SK-N-SH (cell line): ENCODE results near the gene NTM. TPM values are rescaled to one million over a fixed set of nuclear protein-coding genes. Genes with fewer than 3 reads are reported as not detected.
A peak's percentile ranks its signal among the peaks of the same experiment; 100 is the strongest.

Experiments
- CTCF ChIA-PET: fragments of 300-600, 350-600 bp; formaldehyde crosslinking; extraction: SDS; loops from one replicate; lab custom pipeline; 2021; lab: Yijun Ruan, JAX
- POLR2A ChIA-PET: fragments of 350-600 bp; sonication (Branson Sonifier 250); formaldehyde crosslinking; extraction: SDS; loops from one replicate; lab custom pipeline; 2020; ENCODE audit warnings: antibody characterized with exemption, inconsistent platforms; lab: Yijun Ruan, JAX
- DNase-seq: peaks from one replicate; pipeline ENCODE4 v3.0.0; 2012
- H2AFZ ChIP-seq: fragments of 200-600 bp; sonication (generic); 2 replicates; pipeline ENCODE4 v1.8.1; 2016; ENCODE audit warnings: antibody characterized with exemption, mild to moderate bottlenecking, low read depth
- H3F3A ChIP-seq: fragments of 200-600 bp; sonication (generic); replicated peaks from 2 replicates; pipeline ENCODE3; 2016; ENCODE audit warnings: antibody characterized with exemption, mild to moderate bottlenecking; ENCODE audit not compliant: insufficient read depth
- H3K27ac ChIP-seq, 2 experiments: fragments of 200-500 bp in 1 of 2; fragments of 200-600 bp in 1 of 2; sonication (Bioruptor generic) in 1 of 2; sonication (generic), shearing (Covaris generic) in 1 of 2; 2 replicates each; pipeline versions ENCODE4 v1.5.1 to v1.6.1; 2014 to 2016; ENCODE audit warnings: low read depth in 2 of 2, inconsistent platforms in 1 of 2, low read length in 1 of 2, mild to moderate bottlenecking in 1 of 2, mixed read lengths in 1 of 2
- H3K27me3 ChIP-seq: fragments of 200-600 bp; sonication (generic), shearing (Covaris generic); 2 replicates; pipeline ENCODE4 v1.6.1; 2016; ENCODE audit warnings: mixed run types; ENCODE audit not compliant: insufficient read depth
- H3K36me3 ChIP-seq, 2 experiments: fragments of 200-500 bp in 1 of 2; fragments of 200-600 bp in 1 of 2; sonication (Bioruptor generic) in 1 of 2; sonication (generic) in 1 of 2; replicated peaks in 1 of 2; 2 replicates each; pipeline versions ENCODE3 to v1.5.1; 2014 to 2016; ENCODE audit warnings: low read length in 1 of 2, mild to moderate bottlenecking in 1 of 2; ENCODE audit not compliant: insufficient read depth in 2 of 2, control insufficient read depth in 1 of 2
- H3K4me1 ChIP-seq, 2 experiments: fragments of 200-500 bp in 1 of 2; fragments of 200-600 bp in 1 of 2; sonication (Bioruptor generic) in 1 of 2; sonication (generic), shearing (Covaris generic) in 1 of 2; 2 replicates each; pipeline versions ENCODE4 v1.5.1 to v1.6.1; 2014 to 2016; ENCODE audit warnings: low read depth in 1 of 2, low read length in 1 of 2, mixed run types in 1 of 2; ENCODE audit not compliant: insufficient read depth in 2 of 2, control insufficient read depth in 1 of 2
- H3K4me2 ChIP-seq: fragments of 200-600 bp; sonication (generic), shearing (Covaris generic); 2 replicates; pipeline ENCODE4 v1.6.1; 2017; ENCODE audit warnings: mixed run types
- H3K4me3 ChIP-seq, 2 experiments: fragments of 200-500 bp in 1 of 2; fragments of 200-600 bp in 1 of 2; sonication (Bioruptor generic) in 1 of 2; sonication (generic), shearing (Covaris generic) in 1 of 2; 2 replicates each; pipeline versions ENCODE4 v1.5.1 to v1.8.1; 2014 to 2016; ENCODE audit warnings: low read depth in 2 of 2, inconsistent platforms in 1 of 2, low read length in 1 of 2, mild to moderate bottlenecking in 1 of 2, mixed read lengths in 1 of 2, moderate library complexity in 1 of 2
- H3K79me2 ChIP-seq: fragments of 200-600 bp; sonication (generic); 2 replicates; pipeline ENCODE4 v1.8.1; 2017; ENCODE audit warnings: mild to moderate bottlenecking; ENCODE audit not compliant: insufficient read depth
- H3K9ac ChIP-seq: fragments of 200-600 bp; sonication (generic); 2 replicates; pipeline ENCODE4 v1.6.1; 2017; ENCODE audit warnings: mixed run types
- H3K9me2 ChIP-seq: fragments of 200-600 bp; sonication (generic); 2 replicates; pipeline ENCODE4 v1.6.1; 2017; ENCODE audit warnings: mixed run types
- H3K9me3 ChIP-seq: fragments of 200-600 bp; sonication (generic); 2 replicates; pipeline ENCODE4 v1.6.1; 2017; ENCODE audit warnings: mixed run types, mild to moderate bottlenecking, moderate library complexity
- H4K20me1 ChIP-seq: fragments of 200-600 bp; sonication (generic); 2 replicates; pipeline ENCODE4 v1.6.1; 2017; ENCODE audit warnings: mild to moderate bottlenecking, mixed run types; ENCODE audit not compliant: insufficient read depth
- ELF1 ChIP-seq: IDR thresholded peaks from 2 replicates; pipeline ENCODE4 v1.4.0; 2012
- EP300 ChIP-seq, 2 experiments: IDR thresholded peaks; 2 replicates each; pipeline versions ENCODE4 v1.4.0 to v1.6.1; 2012; ENCODE audit warnings: borderline replicate concordance in 1 of 2, low read depth in 1 of 2, low read length in 1 of 2
- EZH2phosphoT487 ChIP-seq: fragments of 200-600 bp; sonication (generic); IDR thresholded peaks from 2 replicates; pipeline ENCODE4 v1.6.1; 2017; ENCODE audit warnings: low read depth, mixed run types, mild to moderate bottlenecking, antibody characterized with exemption, moderate library complexity, borderline replicate concordance
- FOSL2 ChIP-seq: IDR thresholded peaks from 2 replicates; pipeline ENCODE4 v1.4.0; 2012; ENCODE audit warnings: low read depth, mild to moderate bottlenecking, moderate library complexity, borderline replicate concordance
- GABPA ChIP-seq: IDR thresholded peaks from 2 replicates; pipeline ENCODE4 v1.4.0; 2012; ENCODE audit warnings: low read depth, mild to moderate bottlenecking
- IRF3 ChIP-seq: fragments of 150-350 bp; IDR thresholded peaks from 2 replicates; pipeline ENCODE4 v1.6.1; 2016; ENCODE audit warnings: mild to moderate bottlenecking, low read depth, low read length
- JUND ChIP-seq: IDR thresholded peaks from 2 replicates; pipeline ENCODE4 v1.4.0; 2012
- MAX ChIP-seq: IDR thresholded peaks from 2 replicates; pipeline ENCODE4 v1.4.0; 2012; ENCODE audit warnings: low read depth
- NFIC ChIP-seq: IDR thresholded peaks from 2 replicates; pipeline ENCODE4 v1.4.0; 2012; ENCODE audit warnings: borderline replicate concordance
- NRF1 ChIP-seq: IDR thresholded peaks from 2 replicates; pipeline ENCODE4 v1.6.1; 2012; ENCODE audit warnings: low read depth, mild to moderate bottlenecking, low read length
- PBX3 ChIP-seq: IDR thresholded peaks from 2 replicates; pipeline ENCODE4; 2012
- RAD21 ChIP-seq: IDR thresholded peaks from 2 replicates; pipeline ENCODE4 v1.6.1; 2012; ENCODE audit warnings: mild to moderate bottlenecking, low read length
- RXRA ChIP-seq: IDR thresholded peaks from 2 replicates; pipeline ENCODE4 v1.4.0; 2012; ENCODE audit warnings: low read depth, mild to moderate bottlenecking, borderline replicate concordance
- SIN3A ChIP-seq: IDR thresholded peaks from 2 replicates; pipeline ENCODE4 v1.6.1; 2012; ENCODE audit warnings: low read depth, mild to moderate bottlenecking, low read length, moderate library complexity, borderline replicate concordance
- SMC3 ChIP-seq: IDR thresholded peaks from 2 replicates; pipeline ENCODE4 v1.6.1; 2012; ENCODE audit warnings: low read depth, low read length, improper control_type of control experiment
- TAF1 ChIP-seq: IDR thresholded peaks from 2 replicates; pipeline ENCODE4 v1.6.1; 2012; ENCODE audit warnings: low read depth, mild to moderate bottlenecking, low read length, moderate library complexity, borderline replicate concordance
- TCF12 ChIP-seq: IDR thresholded peaks from 2 replicates; pipeline ENCODE4 v1.4.0; 2012
- TEAD4 ChIP-seq: IDR thresholded peaks from 2 replicates; pipeline ENCODE4 v1.4.0; 2012; ENCODE audit warnings: mild to moderate bottlenecking, borderline replicate concordance; ENCODE audit not compliant: insufficient read depth
- USF1 ChIP-seq: IDR thresholded peaks from 2 replicates; pipeline ENCODE4 v1.4.0; 2012; ENCODE audit warnings: low read depth, borderline replicate concordance
- WGBS: methylation state at CpG from one replicate; pipeline ENCODE4 v1.1.6; 2017; ENCODE audit warnings: low lambda C conversion rate; 5-methylcytosine and 5-hydroxymethylcytosine counted together
- polyA plus RNA-seq, 3 experiments: library from polyadenylated mRNA; depleted of rRNA; stranded (reverse); fragments of >200 nt; gene quantifications; 2 replicates each; pipeline ENCODE4 v1.2.3, GENCODE V29; 2012

Gene NTM
- polyA plus RNA-seq, 1 of the 3 experiments (the other 2 are of a cell fraction) = 20.0 TPM

GRCh38 chr11:132062541-132062940, 692.1 kb downstream of the NTM start:
- H2AFZ ChIP-seq = no peak overlapping the region
- no peaks in the 10 kb centered on the region for H3K9me3 ChIP-seq
- H3K36me3 ChIP-seq = no peaks in the 10 kb centered on the region
- H3K4me3 ChIP-seq = no peak overlapping the region
- no peak for DNase-seq
- H4K20me1 ChIP-seq = no peaks in the 10 kb centered on the region
- H3K9ac ChIP-seq = no peak overlapping the region
- H3K79me2 ChIP-seq = peaks cover 8% of the 10 kb centered on the region; the same call in 1 of the 2 replicates
- H3K27me3 ChIP-seq = no peaks in the 10 kb centered on the region
- POLR2A ChIA-PET = no interaction called here
- peaks cover 0 to 66% of the 10 kb centered on the region in 2 experiments; a peak in 2 of 4 replicates for H3K4me1 ChIP-seq
- CTCF ChIA-PET = no interaction called here
- no peaks in the 10 kb centered on the region for H3K9me2 ChIP-seq
- 88% methylated on average over 2 of the region's 2 CpGs for WGBS
- H3F3A ChIP-seq = peaks cover 33% of the 10 kb centered on the region
- H3K27ac ChIP-seq = peak overlapping the region in 1 of 2 experiments; percentile 90; a peak in 2 of 4 replicates
- no peak for TF ChIP-seq NRF1
- TF ChIP-seq TAF1 = no peak
- H3K4me2 ChIP-seq = no peak overlapping the region

GRCh38 chr11:132064987-132065620, 694.7 kb downstream of the NTM start:
- Histone ChIP-seq H3F3A (peaks cover 28% of the 10 kb centered on the region), H3K27ac (peak overlapping the region; percentile 43 to 90; a peak in 3 of 4 replicates), H3K9ac (peak overlapping the region; percentile 51; the same call in 1 of the 2 replicates), H3K27me3 (no peaks in the 10 kb centered on the region), H3K9me2 (no peaks in the 10 kb centered on the region), H3K4me3 (no peak overlapping the region), H3K36me3 (no peaks in the 10 kb centered on the region), H3K4me2 (peak overlapping the region; percentile 10; the same call in 1 of the 2 replicates), H4K20me1 (no peaks in the 10 kb centered on the region), H2AFZ (no peak overlapping the region), H3K9me3 (no peaks in the 10 kb centered on the region), H3K79me2 (peaks cover 9% of the 10 kb centered on the region; the same call in 1 of the 2 replicates), H3K4me1 (peaks cover 0 to 49% of the 10 kb centered on the region in 2 experiments; a peak in 2 of 4 replicates)
- CTCF ChIA-PET = no interaction called here
- 27% methylated on average over 4 of the region's 4 CpGs for WGBS
- TF ChIP-seq USF1 (peak; percentile 72; the same call in 1 of the 2 replicates), EZH2phosphoT487 (no peak), SIN3A (no peak), GABPA (no peak), SMC3 (no peak), FOSL2 (peak; percentile 32; the same call in 1 of the 2 replicates), JUND (peak; percentile 42; the same call in 1 of the 2 replicates), NRF1 (no peak), RAD21 (no peak), TCF12 (peak; percentile 75), EP300 (IDR thresholded peaks at IDR 0.05; ENCODE audit: borderline replicate concordance in 1 of 2, low read depth in 1 of 2, low read length in 1 of 2) (peak in 1 of 2 experiments; percentile 72; a peak in 1 of 4 replicates), ELF1 (no peak), MAX (peak; percentile 80), PBX3 (peak; percentile 40; the same call in 1 of the 2 replicates), IRF3 (no peak), RXRA (0 out of 2 replicates have a peak, but pooled peaks have one; percentile 47), TEAD4 (peak; percentile 55), NFIC (peak; percentile 64; the same call in 1 of the 2 replicates), TAF1 (no peak)
- POLR2A ChIA-PET = no interaction called here
- DNase-seq = no peak
